ENCODE data around the gene PCSK6. TPM values are rescaled to one million over a fixed set of nuclear protein-coding genes. Genes with fewer than 3 reads are reported as not detected.

The PCSK6 gene
- total and polyA plus RNA-seq, 2 experiments from 2014 or later = 4.8 to 6.4 TPM

DNA sequence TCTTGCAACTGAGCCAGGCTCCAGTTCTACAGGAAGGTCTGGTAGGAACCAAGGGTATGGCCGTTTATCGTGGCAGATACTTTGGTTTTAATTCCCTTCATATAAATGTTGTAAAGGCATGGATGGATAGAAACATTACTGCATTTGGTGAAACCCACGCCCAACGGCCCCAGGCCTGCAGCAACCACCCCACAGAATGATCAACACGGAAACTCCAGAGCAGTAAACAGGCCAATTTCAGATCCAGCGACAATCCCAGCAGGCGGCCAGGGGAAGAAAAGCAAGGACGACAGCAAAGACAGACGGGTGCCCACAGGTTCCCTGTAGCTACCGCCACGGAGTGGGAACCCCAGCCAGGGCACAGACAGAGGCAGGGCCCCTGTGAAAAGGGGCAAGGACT is 32.6 kb upstream of the PCSK6 start:
- Histone ChIP-seq H3K27ac (no peak overlapping the region), H3K9me3 (ENCODE audit: low read depth) (no peaks in the 10 kb centered on the region), H3K27me3 (no peaks in the 10 kb centered on the region), H3K4me3 (no peak overlapping the region), H3K36me3 (no peaks in the 10 kb centered on the region), H3K4me1 (ENCODE audit: low read depth) (no peaks in the 10 kb centered on the region)
- no peak for DNase-seq (ENCODE audit: low read depth in 1 of 2, low spot score in 1 of 2)
- TF ChIP-seq, protein P1, sequence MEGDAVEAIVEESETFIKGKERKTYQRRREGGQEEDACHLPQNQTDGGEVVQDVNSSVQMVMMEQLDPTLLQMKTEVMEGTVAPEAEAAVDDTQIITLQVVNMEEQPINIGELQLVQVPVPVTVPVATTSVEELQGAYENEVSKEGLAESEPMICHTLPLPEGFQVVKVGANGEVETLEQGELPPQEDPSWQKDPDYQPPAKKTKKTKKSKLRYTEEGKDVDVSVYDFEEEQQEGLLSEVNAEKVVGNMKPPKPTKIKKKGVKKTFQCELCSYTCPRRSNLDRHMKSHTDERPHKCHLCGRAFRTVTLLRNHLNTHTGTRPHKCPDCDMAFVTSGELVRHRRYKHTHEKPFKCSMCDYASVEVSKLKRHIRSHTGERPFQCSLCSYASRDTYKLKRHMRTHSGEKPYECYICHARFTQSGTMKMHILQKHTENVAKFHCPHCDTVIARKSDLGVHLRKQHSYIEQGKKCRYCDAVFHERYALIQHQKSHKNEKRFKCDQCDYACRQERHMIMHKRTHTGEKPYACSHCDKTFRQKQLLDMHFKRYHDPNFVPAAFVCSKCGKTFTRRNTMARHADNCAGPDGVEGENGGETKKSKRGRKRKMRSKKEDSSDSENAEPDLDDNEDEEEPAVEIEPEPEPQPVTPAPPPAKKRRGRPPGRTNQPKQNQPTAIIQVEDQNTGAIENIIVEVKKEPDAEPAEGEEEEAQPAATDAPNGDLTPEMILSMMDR (IDR thresholded peaks at IDR 0.05; ENCODE audit: low read depth, low read length) = no peak

DNA sequence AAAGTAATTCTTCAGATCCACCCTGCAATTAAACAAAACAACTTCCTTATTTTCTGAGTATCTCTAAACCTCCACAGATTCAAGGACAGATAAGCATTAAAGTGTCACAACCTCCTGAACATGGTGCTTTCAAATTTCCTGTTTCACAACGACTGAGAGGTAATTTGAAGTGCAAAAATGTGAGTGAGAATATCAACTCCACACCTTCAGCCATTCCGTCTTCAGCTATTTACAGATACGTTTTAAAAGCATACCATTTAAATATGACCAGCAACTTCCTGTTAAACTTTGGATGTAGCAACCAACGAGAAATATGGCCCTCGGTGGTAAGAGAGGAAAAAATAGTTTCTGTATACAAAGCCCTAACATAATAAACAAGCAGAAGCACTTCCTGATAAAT is 32.1 kb upstream of the PCSK6 start:
- DNase-seq (ENCODE audit: low read depth in 1 of 2, low spot score in 1 of 2) = no peak
- TF ChIP-seq, protein P1 (IDR thresholded peaks at IDR 0.05; ENCODE audit: low read depth, low read length) = no peak
- Histone ChIP-seq H3K4me1 (ENCODE audit: low read depth) (no peaks in the 10 kb centered on the region), H3K9me3 (ENCODE audit: low read depth) (no peaks in the 10 kb centered on the region), H3K36me3 (no peaks in the 10 kb centered on the region), H3K4me3 (no peak overlapping the region), H3K27ac (no peak overlapping the region), H3K27me3 (no peaks in the 10 kb centered on the region)

DNA sequence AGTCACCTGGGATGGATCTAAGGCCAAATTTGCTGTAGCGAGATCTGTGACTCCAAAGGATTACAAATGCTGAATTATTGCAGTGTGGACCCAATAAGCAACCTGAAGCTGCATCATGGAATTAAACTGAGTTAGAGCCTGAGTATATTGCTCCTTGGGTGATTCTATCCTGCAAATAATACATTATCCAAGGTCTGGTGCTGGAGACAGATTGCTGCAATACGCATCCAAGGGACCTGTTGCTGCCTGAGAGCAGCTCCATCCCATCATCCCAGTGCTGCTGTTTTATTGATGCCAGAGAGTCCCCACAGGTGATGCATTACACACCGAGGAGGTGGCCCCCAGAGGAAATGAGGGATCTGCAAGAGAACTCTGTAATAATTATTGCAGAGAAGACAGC is 31.6 kb upstream of the PCSK6 start:
- TF ChIP-seq, protein P1 (IDR thresholded peaks at IDR 0.05; ENCODE audit: low read depth, low read length) = no peak
- no peaks in the 10 kb centered on the region for H3K4me1 ChIP-seq (ENCODE audit: low read depth)
- no peak overlapping the region for H3K4me3 ChIP-seq
- no peaks in the 10 kb centered on the region for H3K27me3 ChIP-seq
- H3K36me3 ChIP-seq = no peaks in the 10 kb centered on the region
- no peak overlapping the region for H3K27ac ChIP-seq
- no peaks in the 10 kb centered on the region for H3K9me3 ChIP-seq (ENCODE audit: low read depth)
- no peak for DNase-seq (ENCODE audit: low read depth in 1 of 2, low spot score in 1 of 2)

DNA sequence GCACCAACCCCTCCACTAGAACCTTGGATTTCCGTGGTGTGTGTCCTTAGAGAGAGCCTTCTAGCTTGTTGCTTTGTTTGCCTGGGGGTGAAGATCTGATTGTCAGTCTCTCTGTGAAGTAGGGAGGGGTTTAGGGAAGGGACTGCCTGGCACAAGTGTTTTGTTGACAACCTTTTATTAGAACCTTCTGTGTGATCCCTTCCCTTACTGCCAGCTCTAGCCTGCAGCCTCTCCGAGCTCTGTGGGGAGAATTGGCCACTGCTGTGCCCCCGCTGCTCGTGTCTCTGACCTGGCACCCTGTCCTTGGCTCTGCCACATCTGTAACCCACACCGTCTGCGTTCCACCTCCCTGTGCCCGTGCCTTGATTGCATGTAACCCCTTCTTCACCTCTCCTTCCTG is 30.9 kb upstream of the PCSK6 start:
- Histone ChIP-seq H3K27ac (no peak overlapping the region), H3K36me3 (no peaks in the 10 kb centered on the region), H3K4me3 (no peak overlapping the region), H3K4me1 (ENCODE audit: low read depth) (no peaks in the 10 kb centered on the region), H3K27me3 (no peaks in the 10 kb centered on the region), H3K9me3 (ENCODE audit: low read depth) (no peaks in the 10 kb centered on the region)
- TF ChIP-seq, protein P1 (IDR thresholded peaks at IDR 0.05; ENCODE audit: low read depth, low read length) = no peak
- DNase-seq (ENCODE audit: low read depth in 1 of 2, low spot score in 1 of 2) = no peak

DNA sequence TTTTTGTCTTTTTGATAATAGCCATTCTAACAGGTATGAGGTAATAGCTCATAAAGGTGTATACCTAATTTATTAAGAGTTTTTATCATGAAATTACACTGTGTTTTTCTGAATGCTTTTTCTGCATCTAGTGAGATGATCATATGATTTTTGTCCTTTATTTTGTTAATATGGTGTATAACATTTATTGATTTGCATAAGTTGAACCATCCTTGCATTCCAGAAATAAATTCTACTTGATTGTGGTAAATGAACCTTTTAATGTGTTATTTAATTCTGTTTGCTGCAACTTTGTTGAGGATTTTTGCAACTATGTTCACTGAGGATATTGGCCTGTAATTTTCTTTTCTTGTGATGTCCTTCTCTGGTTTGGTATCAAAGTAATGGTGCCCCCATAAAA is 28.0 kb upstream of the PCSK6 start:
- TF ChIP-seq, protein P1 (IDR thresholded peaks at IDR 0.05; ENCODE audit: low read depth, low read length) = no peak
- H3K36me3 ChIP-seq = no peaks in the 10 kb centered on the region
- H3K27ac ChIP-seq = no peak overlapping the region
- no peaks in the 10 kb centered on the region for H3K27me3 ChIP-seq
- no peaks in the 10 kb centered on the region for H3K9me3 ChIP-seq (ENCODE audit: low read depth)
- DNase-seq (ENCODE audit: low read depth in 1 of 2, low spot score in 1 of 2) = no peak
- H3K4me1 ChIP-seq (ENCODE audit: low read depth) = no peaks in the 10 kb centered on the region
- no peak overlapping the region for H3K4me3 ChIP-seq

DNA sequence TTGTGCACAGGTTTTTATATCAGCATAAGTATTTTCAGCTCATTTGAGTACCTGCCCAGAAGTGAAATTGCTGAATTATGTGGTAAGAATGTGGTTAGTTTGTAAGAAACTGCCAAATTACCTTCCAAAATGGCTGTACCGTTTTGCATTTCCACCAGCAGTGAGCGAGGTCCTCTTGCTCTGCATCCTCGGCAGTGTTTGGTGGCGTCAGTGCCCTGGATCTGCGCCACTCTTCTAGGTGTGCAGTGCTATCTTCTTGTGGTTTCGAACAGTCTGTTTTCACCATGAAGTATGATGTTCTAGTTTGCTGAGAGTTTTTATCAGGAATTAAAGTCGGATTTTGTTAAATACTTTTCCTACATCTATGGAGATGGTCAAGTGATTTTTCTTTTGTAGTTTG is 24.8 kb upstream of the PCSK6 start:
- no peak for DNase-seq (ENCODE audit: low read depth in 1 of 2, low spot score in 1 of 2)

More for the DNA sequence above, 24.8 kb upstream of the PCSK6 start:
- H3K9me3 ChIP-seq (ENCODE audit: low read depth) = no peaks in the 10 kb centered on the region
- H3K27ac ChIP-seq = no peak overlapping the region
- no peaks in the 10 kb centered on the region for H3K27me3 ChIP-seq
- H3K4me1 ChIP-seq (ENCODE audit: low read depth) = no peaks in the 10 kb centered on the region
- TF ChIP-seq, protein P1 (IDR thresholded peaks at IDR 0.05; ENCODE audit: low read depth, low read length) = no peak
- no peaks in the 10 kb centered on the region for H3K36me3 ChIP-seq
- no peak overlapping the region for H3K4me3 ChIP-seq

Measured in cardiac muscle cell (in vitro differentiated cells and primary cell).